ENCODE measurements around the gene XPO5.

Gene XPO5

DNA sequence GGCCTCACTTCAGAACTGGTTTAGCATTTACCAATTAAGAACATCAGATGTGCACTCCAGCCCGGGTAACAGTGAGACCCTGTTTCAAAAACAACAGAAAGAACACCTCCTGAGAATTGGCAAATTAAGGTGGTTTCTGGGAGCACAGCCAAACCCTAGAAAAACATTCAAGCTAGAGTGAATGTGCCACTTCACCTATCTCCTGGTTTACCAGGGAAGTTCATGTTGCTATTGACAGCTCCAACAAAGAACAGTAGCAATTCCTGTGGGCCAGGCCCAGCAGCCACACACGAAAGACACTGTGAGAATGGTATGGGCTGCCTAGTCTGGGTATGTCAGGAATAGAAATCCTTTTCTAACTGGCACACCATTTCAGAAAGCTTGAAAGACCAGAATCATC is 54.0 kb downstream of the XPO5 start:
- no peak for DNase-seq (ENCODE audit: low spot score)
- in situ Hi-C loops (cut with MboI; ENCODE audit: low sequenced_read_pairs, unreplicated experiment), result no loop called here
- TF ChIP-seq CTCF (IDR thresholded peaks at IDR 0.05; ENCODE audit: borderline replicate concordance, control extremely low read depth, extremely low read depth, insufficient read depth, missing control alignments), result no peak

DNA sequence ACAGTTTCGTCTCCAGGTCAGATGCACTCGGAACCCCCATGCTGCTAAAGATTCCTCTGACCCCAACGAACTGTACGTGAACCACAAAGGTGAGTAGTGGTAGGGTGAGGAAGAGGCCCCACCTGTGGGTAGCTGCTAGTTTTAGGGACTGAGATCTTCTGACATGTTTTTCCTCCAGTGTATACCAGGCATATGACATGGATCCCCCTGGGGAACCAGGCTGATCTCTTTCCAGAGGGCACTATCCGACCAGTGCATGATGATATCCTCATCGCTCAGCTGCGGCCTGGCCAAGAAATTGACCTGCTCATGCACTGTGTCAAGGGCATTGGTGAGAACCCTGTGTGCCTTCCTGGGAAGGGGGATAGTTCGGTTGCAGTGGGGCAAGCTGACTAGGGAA is 55.7 kb downstream of the XPO5 start:
- DNase-seq (ENCODE audit: low spot score), result no peak
- in situ Hi-C loops (cut with MboI; ENCODE audit: low sequenced_read_pairs, unreplicated experiment), result no loop called here
- TF ChIP-seq CTCF (IDR thresholded peaks at IDR 0.05; ENCODE audit: borderline replicate concordance, control extremely low read depth, extremely low read depth, insufficient read depth, missing control alignments), result no peak

- in situ Hi-C loops (cut with MboI; ENCODE audit: low sequenced_read_pairs, unreplicated experiment), result no loop called here
- DNase-seq (ENCODE audit: low spot score), result no peak
- TF ChIP-seq CTCF (IDR thresholded peaks at IDR 0.05; ENCODE audit: borderline replicate concordance, control extremely low read depth, extremely low read depth, insufficient read depth, missing control alignments), result no peak
These were observed 58.1 kb downstream of the XPO5 start for GRCh38 chr6:43517505-43518357.

DNA sequence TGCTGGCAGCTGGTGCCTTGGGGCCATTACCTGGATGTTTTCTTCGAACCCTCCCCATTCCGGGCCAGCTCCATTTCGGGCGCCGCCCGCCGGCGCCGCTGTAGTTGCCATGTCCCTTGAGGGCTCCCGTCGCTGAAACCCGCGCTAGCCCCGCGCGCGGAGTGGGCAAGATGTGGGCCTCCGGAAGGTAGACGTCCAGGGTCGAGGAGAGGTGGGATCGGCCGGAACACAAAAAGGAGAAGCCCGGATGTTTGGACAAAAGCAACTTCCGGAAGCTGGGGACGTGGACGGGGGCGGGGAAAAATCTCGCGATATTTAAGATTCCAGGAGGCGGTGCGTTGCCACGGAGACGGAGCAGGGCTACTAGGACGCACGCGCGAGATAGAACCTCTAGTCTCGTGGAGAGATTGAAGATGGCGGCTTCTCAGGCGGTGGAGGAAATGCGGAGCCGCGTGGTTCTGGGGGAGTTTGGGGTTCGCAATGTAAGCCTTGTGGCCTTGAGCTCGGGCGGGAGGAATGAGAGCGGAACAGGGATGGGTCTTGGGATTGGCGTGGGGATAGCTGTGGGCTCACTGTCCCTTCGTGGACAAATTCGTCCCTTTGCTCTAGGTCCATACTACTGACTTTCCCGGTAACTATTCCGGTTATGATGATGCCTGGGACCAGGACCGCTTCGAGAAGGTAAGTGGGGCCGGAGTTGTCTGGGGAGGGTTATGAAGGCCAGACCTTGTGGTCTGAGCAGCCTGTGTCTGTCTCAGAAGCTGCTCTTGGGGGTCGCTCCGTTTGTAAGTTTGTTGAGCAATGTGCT is 58.9 kb downstream of the XPO5 start, which contains the start of the genes POLR1C and YIPF3:
TSS of gene POLR1C (plus strand) at position 393 of the 808 bp plus-strand sequence. CDS start at position 414, 21 bp downstream.
TSS of gene YIPF3 (minus strand) at position 230 of the 808 bp plus-strand sequence. CDS start at position 111, 119 bp downstream.
- DNase-seq (ENCODE audit: low spot score), result peak; percentile 98
- no peak for TF ChIP-seq CTCF (IDR thresholded peaks at IDR 0.05; ENCODE audit: borderline replicate concordance, control extremely low read depth, extremely low read depth, insufficient read depth, missing control alignments)
- in situ Hi-C loops (cut with MboI; ENCODE audit: low sequenced_read_pairs, unreplicated experiment), result no loop called here

- in situ Hi-C loops (cut with MboI; ENCODE audit: low sequenced_read_pairs, unreplicated experiment), result no loop called here
- DNase-seq (ENCODE audit: low spot score), result no peak
- no peak for TF ChIP-seq CTCF (IDR thresholded peaks at IDR 0.05; ENCODE audit: borderline replicate concordance, control extremely low read depth, extremely low read depth, insufficient read depth, missing control alignments)
These were observed 59.5 kb downstream of the XPO5 start for GRCh38 chr6:43516367-43516696.

DNA sequence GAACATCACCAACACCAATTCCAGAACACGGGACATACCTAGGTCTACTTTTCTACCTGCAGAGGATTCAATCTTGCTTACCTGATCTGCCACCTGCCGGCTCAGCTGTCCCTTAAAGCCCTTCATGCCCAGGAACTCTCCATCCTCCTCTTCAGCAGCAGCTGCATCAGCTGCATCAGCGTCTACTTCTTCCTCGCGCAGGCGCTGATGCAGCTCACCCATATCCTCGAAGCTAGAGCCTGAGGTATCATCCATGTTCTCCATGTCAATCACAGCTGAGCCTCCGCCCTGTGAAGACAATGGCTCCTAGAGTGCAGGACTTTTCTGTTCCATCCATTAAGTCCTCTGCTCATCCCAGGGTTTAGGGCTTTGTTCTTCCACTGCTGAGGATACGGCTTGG is 60.0 kb downstream of the XPO5 start:
- no peak for TF ChIP-seq CTCF (IDR thresholded peaks at IDR 0.05; ENCODE audit: borderline replicate concordance, control extremely low read depth, extremely low read depth, insufficient read depth, missing control alignments)
- DNase-seq (ENCODE audit: low spot score), result no peak
- in situ Hi-C loops (cut with MboI; ENCODE audit: low sequenced_read_pairs, unreplicated experiment), result no loop called here
